GM06990 (cell line): ENCODE data around the gene ACOX2.

Experiments
- DNase-seq: peaks from one replicate; pipeline ENCODE4 v3.0.0-alpha.2; 2011; ENCODE audit not compliant: insufficient read length; ENCODE audit errors: extremely low read depth
- H3K27me3 ChIP-seq: replicated peaks from 2 replicates; pipeline ENCODE4 v1.6.0; 2011; ENCODE audit warnings: low read length; ENCODE audit not compliant: control insufficient read depth, insufficient read depth
- H3K36me3 ChIP-seq: 2 replicates; pipeline ENCODE4 v1.5.1; 2011; ENCODE audit warnings: low read length; ENCODE audit not compliant: control insufficient read depth, insufficient read depth
- H3K4me3 ChIP-seq: replicated peaks from 2 replicates; pipeline ENCODE4 v1.5.1; 2011; ENCODE audit warnings: low read depth, mild to moderate bottlenecking, control low read depth, low read length
- CTCF ChIP-seq: IDR thresholded peaks from 2 replicates; pipeline ENCODE4 v1.5.1; 2011; ENCODE audit warnings: low read length, control low read depth, mild to moderate bottlenecking, inconsistent platforms; ENCODE audit not compliant: insufficient read depth, poor library complexity, severe bottlenecking

ACOX2 gene

GRCh38 chr3:58565621-58566397, 28.8 kb upstream of the ACOX2 start:
- Histone ChIP-seq H3K4me3 (no peak overlapping the region), H3K36me3 (no peaks in the 10 kb centered on the region), H3K27me3 (no peaks in the 10 kb centered on the region)
- TF ChIP-seq CTCF = no peak
- no peak for DNase-seq

DNA sequence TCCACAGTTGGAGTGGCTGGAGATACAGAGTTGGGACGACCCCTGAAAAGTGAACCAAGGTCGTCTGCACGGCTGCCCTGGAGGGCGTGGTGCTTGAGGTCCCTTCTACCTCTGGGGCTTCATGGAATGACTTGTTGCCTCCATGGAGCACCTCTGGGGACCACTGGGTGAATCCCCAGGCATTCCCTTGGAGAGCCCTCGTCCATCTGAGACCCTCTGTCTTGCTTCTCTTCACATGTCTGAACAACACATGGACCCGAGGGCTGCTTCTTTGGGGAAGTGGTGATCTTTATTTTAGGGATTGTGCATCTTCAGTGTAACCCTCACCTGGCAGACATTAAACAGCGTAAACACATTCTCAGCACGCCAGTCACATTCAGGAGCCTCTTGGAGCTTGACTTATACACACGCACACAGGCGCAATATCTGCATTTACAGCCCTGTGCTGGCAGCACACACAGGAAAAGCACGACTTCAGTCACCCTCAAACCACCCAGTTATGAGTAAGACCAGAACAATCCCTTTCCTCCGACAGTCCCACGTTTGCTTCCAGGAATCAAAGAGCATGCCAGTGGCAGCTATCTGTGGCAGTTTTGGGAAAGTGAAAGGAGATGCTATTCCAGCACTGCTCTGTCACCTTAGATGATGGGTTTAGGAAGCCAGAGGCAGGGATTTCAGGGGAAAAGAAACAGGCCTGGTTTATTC, 27.6 kb upstream of the ACOX2 start:
- DNase-seq = no peak
- Histone ChIP-seq H3K27me3 (no peaks in the 10 kb centered on the region; the same call in 1 of the 2 replicates), H3K4me3 (no peak overlapping the region), H3K36me3 (no peaks in the 10 kb centered on the region)
- TF ChIP-seq CTCF = no peak

- Histone ChIP-seq H3K4me3 (no peak overlapping the region), H3K36me3 (no peaks in the 10 kb centered on the region), H3K27me3 (no peaks in the 10 kb centered on the region; the same call in 1 of the 2 replicates)
- DNase-seq = no peak
- no peak for TF ChIP-seq CTCF
These were observed 27.1 kb upstream of the ACOX2 start for GRCh38 chr3:58564054-58564453.

- DNase-seq = no peak
- no peaks in the 10 kb centered on the region for H3K36me3 ChIP-seq
- no peak overlapping the region for H3K4me3 ChIP-seq
- no peak for TF ChIP-seq CTCF
- H3K27me3 ChIP-seq = no peaks in the 10 kb centered on the region; the same call in 1 of the 2 replicates
These were observed 26.5 kb upstream of the ACOX2 start for GRCh38 chr3:58563386-58564035.

GRCh38 chr3:58562498-58562897, 25.5 kb upstream of the ACOX2 start:
- no peak for DNase-seq
- no peaks in the 10 kb centered on the region; the same call in 1 of the 2 replicates for H3K27me3 ChIP-seq

More at GRCh38 chr3:58562498-58562897, 25.5 kb upstream of the ACOX2 start:
- no peak for TF ChIP-seq CTCF
- Histone ChIP-seq H3K4me3 (no peak overlapping the region), H3K36me3 (no peaks in the 10 kb centered on the region)
